HG03280 (cell line): ENCODE measurements around the gene KDM6B.

Experiments used
- ATAC-seq: cut with Tn5 transposase; IDR thresholded peaks from one replicate; pipeline ENCODE4 v1.9.1; 2021; ENCODE audit warnings: mild to moderate bottlenecking, moderate library complexity; ENCODE audit not compliant: unreplicated experiment

Gene KDM6B

GRCh38 chr17:7818746-7819645, 15.0 kb upstream of the KDM6B start:
- no peak for ATAC-seq

- ATAC-seq = no peak
Observed at GRCh38 chr17:7820231-7820630, 13.8 kb upstream of the KDM6B start.

GRCh38 chr17:7822126-7822525, 11.9 kb upstream of the KDM6B start:
- ATAC-seq = no peak

GRCh38 chr17:7823581-7824001, 10.4 kb upstream of the KDM6B start:
- no peak for ATAC-seq

GRCh38 chr17:7824021-7824924, 9.7 kb upstream of the KDM6B start:
- ATAC-seq = no peak

GRCh38 chr17:7825206-7825990, 8.6 kb upstream of the KDM6B start:
- ATAC-seq = no peak

- ATAC-seq = no peak
Observed at GRCh38 chr17:7830616-7831015, 3.4 kb upstream of the KDM6B start.

- no peak for ATAC-seq
Observed at GRCh38 chr17:7831233-7831632, 2.8 kb upstream of the KDM6B start.

- ATAC-seq = no peak
Observed at GRCh38 chr17:7832431-7832830, 1.6 kb upstream of the KDM6B start.

GRCh38 chr17:7833011-7833794, 814 bp upstream of the KDM6B start:
- ATAC-seq = no peak

GRCh38 chr17:7834542-7834956, 532 bp downstream of the KDM6B start:
- ATAC-seq = no peak

GRCh38 chr17:7834957-7835813, 1.2 kb downstream of the KDM6B start:
- ATAC-seq = peak; percentile 51

- ATAC-seq = peak; percentile 34
Observed at GRCh38 chr17:7835814-7836595, 2.0 kb downstream of the KDM6B start.

- ATAC-seq = peak; percentile 16
Observed at GRCh38 chr17:7836596-7837407, 2.8 kb downstream of the KDM6B start.

GRCh38 chr17:7837408-7838088, 3.5 kb downstream of the KDM6B start:
- ATAC-seq = no peak

GRCh38 chr17:7838090-7839075, 4.4 kb downstream of the KDM6B start:
- ATAC-seq = no peak
